ENCODE data around the gene SNAPIN.

SNAPIN gene

GRCh38 chr1:153633754-153634665 is 24.5 kb upstream of the SNAPIN start, which contains the start of gene CHTOP:
TSS of gene CHTOP (plus strand) at chr1:153634066. CDS start at chr1:153636589, 2,523 bp downstream.
- H3F3A ChIP-seq (ENCODE audit: control insufficient read depth, insufficient read depth): peaks cover 3% of the 10 kb centered on the region; the same call in 1 of the 2 replicates
- peak within 1 kb of the TSS; percentile 66 for H3K4me2 ChIP-seq (ENCODE audit: low read length)
- no peaks in the 10 kb centered on the region for H3K9me2 ChIP-seq (replicated peaks; ENCODE audit: control insufficient read depth, low read length)
- H3K36me3 ChIP-seq (ENCODE audit: control insufficient read depth, low read length): peaks cover 41% of the 10 kb centered on the region
- no peaks in the 10 kb centered on the region for H4K20me1 ChIP-seq (ENCODE audit: control insufficient read depth, insufficient read depth, low read depth, low read length)
- peaks cover 15% of the 10 kb centered on the region for H3K4me1 ChIP-seq (ENCODE audit: control insufficient read depth, low read length)
- no peak for TF ChIP-seq EZH2phosphoT487 (IDR thresholded peaks at IDR 0.05; ENCODE audit: borderline replicate concordance, low read length)
- no peak for TF ChIP-seq CTCF (IDR thresholded peaks at IDR 0.05; ENCODE audit: low read depth, low read length, poor library complexity, severe bottlenecking)
- peaks cover 42% of the 10 kb centered on the region for H3K79me2 ChIP-seq (ENCODE audit: control insufficient read depth, low read length)
- H3K27ac ChIP-seq (ENCODE audit: low read depth, low read length): peak within 1 kb of the TSS; percentile 98
- peak within 1 kb of the TSS; percentile 88 for H3K4me3 ChIP-seq (ENCODE audit: low read length)
- no peaks in the 10 kb centered on the region for H3K9me3 ChIP-seq (ENCODE audit: control insufficient read depth, insufficient read depth, low read length)
- H3K27me3 ChIP-seq (ENCODE audit: control insufficient read depth, low read length): no peaks in the 10 kb centered on the region

- peak overlapping the region; percentile 66; the same call in 1 of the 2 replicates for H3K4me2 ChIP-seq (ENCODE audit: low read length)
- H3K4me3 ChIP-seq (ENCODE audit: low read length): peak overlapping the region; percentile 88
- no peaks in the 10 kb centered on the region for H3K9me2 ChIP-seq (replicated peaks; ENCODE audit: control insufficient read depth, low read length)
- TF ChIP-seq CTCF (IDR thresholded peaks at IDR 0.05; ENCODE audit: low read depth, low read length, poor library complexity, severe bottlenecking) (no peak), EZH2phosphoT487 (IDR thresholded peaks at IDR 0.05; ENCODE audit: borderline replicate concordance, low read length) (no peak)
- no peaks in the 10 kb centered on the region for H3K9me3 ChIP-seq (ENCODE audit: control insufficient read depth, insufficient read depth, low read length)
- H4K20me1 ChIP-seq (ENCODE audit: control insufficient read depth, insufficient read depth, low read depth, low read length): no peaks in the 10 kb centered on the region
- peaks cover 50% of the 10 kb centered on the region for H3K79me2 ChIP-seq (ENCODE audit: control insufficient read depth, low read length)
- peaks cover 3% of the 10 kb centered on the region; the same call in 1 of the 2 replicates for H3F3A ChIP-seq (ENCODE audit: control insufficient read depth, insufficient read depth)
- H3K27me3 ChIP-seq (ENCODE audit: control insufficient read depth, low read length): no peaks in the 10 kb centered on the region
- peaks cover 15% of the 10 kb centered on the region for H3K4me1 ChIP-seq (ENCODE audit: control insufficient read depth, low read length)
- no peak overlapping the region for H3K27ac ChIP-seq (ENCODE audit: low read depth, low read length)
- H3K36me3 ChIP-seq (ENCODE audit: control insufficient read depth, low read length): peaks cover 59% of the 10 kb centered on the region
Observed at GRCh38 chr1:153635872-153636271, 22.6 kb upstream of the SNAPIN start.

GRCh38 chr1:153636312-153636711 is 22.2 kb upstream of the SNAPIN start:
- Histone ChIP-seq H3K9me3 (ENCODE audit: control insufficient read depth, insufficient read depth, low read length) (no peaks in the 10 kb centered on the region), H3K4me1 (ENCODE audit: control insufficient read depth, low read length) (peaks cover 15% of the 10 kb centered on the region), H3K4me3 (ENCODE audit: low read length) (no peak overlapping the region), H3K27ac (ENCODE audit: low read depth, low read length) (no peak overlapping the region), H3F3A (ENCODE audit: control insufficient read depth, insufficient read depth) (peaks cover 3% of the 10 kb centered on the region; the same call in 1 of the 2 replicates), H3K4me2 (ENCODE audit: low read length) (no peak overlapping the region), H3K79me2 (ENCODE audit: control insufficient read depth, low read length) (peaks cover 54% of the 10 kb centered on the region), H4K20me1 (ENCODE audit: control insufficient read depth, insufficient read depth, low read depth, low read length) (no peaks in the 10 kb centered on the region), H3K36me3 (ENCODE audit: control insufficient read depth, low read length) (peaks cover 64% of the 10 kb centered on the region), H3K9me2 (replicated peaks; ENCODE audit: control insufficient read depth, low read length) (no peaks in the 10 kb centered on the region), H3K27me3 (ENCODE audit: control insufficient read depth, low read length) (no peaks in the 10 kb centered on the region)
- no peak for TF ChIP-seq EZH2phosphoT487 (IDR thresholded peaks at IDR 0.05; ENCODE audit: borderline replicate concordance, low read length)
- TF ChIP-seq CTCF (IDR thresholded peaks at IDR 0.05; ENCODE audit: low read depth, low read length, poor library complexity, severe bottlenecking): no peak

Data from DOHH2 (cell line).